ENCODE data around the gene DES.
"Not testable (repeated sequence)": the region's sequence is repeated elsewhere in the genome, so short reads cannot be mapped to it uniquely, and the experiment has no call there.

Gene DES

DNA sequence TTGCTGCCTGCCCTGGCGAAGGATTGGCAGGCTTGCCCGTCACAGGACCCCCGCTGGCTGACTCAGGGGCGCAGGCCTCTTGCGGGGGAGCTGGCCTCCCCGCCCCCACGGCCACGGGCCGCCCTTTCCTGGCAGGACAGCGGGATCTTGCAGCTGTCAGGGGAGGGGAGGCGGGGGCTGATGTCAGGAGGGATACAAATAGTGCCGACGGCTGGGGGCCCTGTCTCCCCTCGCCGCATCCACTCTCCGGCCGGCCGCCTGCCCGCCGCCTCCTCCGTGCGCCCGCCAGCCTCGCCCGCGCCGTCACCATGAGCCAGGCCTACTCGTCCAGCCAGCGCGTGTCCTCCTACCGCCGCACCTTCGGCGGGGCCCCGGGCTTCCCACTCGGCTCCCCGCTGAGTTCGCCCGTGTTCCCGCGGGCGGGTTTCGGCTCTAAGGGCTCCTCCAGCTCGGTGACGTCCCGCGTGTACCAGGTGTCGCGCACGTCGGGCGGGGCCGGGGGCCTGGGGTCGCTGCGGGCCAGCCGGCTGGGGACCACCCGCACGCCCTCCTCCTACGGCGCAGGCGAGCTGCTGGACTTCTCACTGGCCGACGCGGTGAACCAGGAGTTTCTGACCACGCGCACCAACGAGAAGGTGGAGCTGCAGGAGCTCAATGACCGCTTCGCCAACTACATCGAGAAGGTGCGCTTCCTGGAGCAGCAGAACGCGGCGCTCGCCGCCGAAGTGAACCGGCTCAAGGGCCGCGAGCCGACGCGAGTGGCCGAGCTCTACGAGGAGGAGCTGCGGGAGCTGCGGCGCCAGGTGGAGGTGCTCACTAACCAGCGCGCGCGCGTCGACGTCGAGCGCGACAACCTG, at the start of gene DES:
TSS of gene DES (plus strand) at position 223 of the 857 bp plus-strand sequence. CDS start at position 309, 86 bp downstream.
- DNase-seq (ENCODE audit: low spot score) = no peak

DNA sequence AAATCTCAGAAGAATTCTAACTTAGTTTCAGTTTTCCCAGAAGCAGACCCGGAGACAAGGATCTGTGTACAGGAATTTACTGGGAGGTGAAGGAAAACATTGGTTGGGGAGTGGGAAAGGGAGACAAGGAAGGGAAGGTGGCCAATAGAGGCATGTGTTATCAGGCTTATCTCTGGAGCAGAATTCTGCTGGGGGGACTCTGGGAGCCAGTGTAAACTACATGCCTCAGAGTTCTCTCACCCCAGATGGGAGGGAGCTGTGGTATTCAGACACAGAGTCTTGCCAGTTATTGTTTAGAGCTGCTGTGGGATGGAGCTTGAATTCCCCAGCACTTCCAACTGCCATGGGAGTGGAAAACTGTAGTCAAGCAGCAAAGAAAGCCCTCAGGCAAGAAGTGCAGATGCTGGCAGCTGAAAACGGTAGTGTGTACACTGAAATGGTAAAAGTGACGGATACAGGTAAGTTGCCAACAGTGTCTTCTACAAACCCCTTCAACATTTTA, 49.4 kb upstream of the DES start:
- no peak for DNase-seq (ENCODE audit: low spot score)

DNA sequence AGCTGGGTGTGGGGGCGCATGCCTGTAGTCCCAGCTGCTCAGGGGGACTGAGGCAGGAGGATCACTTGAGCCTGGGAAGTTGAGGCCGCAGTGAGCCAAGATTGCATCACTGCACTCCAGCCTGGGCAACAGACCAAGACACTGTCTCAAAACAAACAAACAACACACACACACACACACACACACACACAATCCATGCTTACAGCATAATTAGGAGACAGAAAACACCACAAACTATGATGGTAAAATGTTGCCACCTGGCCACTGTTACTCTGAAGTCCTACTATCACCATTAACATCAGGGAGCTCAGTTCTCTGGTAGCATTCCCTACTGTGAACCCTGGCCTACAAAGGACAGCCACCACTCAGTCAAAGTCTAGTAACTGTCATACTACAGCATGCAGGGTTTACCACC, 48.7 kb upstream of the DES start:
- DNase-seq (ENCODE audit: low spot score) = no peak

DNA sequence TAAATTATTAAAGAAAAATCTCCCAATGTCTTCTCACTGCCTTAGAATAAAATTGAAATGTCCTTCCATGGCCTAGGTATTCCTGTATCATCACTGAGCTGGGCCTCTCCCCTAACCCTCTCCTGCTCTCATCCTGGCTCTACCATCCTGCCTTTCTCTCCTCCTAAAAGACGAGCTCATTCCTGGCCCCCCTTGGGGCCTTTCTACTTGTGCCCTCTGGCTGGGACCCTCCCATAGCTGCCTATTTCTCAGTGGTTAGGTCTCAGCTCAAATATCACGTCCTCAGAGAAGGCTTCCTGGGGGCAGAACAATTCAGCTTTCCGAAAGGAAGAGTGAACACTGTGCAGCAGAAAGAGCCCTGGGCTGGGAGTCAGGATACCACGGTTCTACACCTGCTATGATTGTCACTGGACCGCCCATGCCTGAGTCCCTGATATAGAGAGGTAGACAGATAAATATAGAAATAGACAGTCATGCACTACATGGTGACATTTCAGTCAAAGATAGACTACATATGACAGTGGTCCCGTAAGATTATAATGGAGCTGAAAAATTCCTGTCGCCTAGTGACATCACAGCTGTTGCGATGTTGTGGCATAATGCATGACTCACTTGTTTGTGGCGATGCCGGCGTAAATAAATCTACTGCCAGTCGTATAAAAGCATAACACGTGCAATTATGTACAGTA, 39.9 kb upstream of the DES start:
- no peak for DNase-seq (ENCODE audit: low spot score)

GRCh38 chr2:219380926-219381325, 37.3 kb upstream of the DES start:
- no peak for DNase-seq (ENCODE audit: low spot score)

GRCh38 chr2:219381448-219381847, 36.7 kb upstream of the DES start:
- DNase-seq (ENCODE audit: low spot score) = no peak

DNA sequence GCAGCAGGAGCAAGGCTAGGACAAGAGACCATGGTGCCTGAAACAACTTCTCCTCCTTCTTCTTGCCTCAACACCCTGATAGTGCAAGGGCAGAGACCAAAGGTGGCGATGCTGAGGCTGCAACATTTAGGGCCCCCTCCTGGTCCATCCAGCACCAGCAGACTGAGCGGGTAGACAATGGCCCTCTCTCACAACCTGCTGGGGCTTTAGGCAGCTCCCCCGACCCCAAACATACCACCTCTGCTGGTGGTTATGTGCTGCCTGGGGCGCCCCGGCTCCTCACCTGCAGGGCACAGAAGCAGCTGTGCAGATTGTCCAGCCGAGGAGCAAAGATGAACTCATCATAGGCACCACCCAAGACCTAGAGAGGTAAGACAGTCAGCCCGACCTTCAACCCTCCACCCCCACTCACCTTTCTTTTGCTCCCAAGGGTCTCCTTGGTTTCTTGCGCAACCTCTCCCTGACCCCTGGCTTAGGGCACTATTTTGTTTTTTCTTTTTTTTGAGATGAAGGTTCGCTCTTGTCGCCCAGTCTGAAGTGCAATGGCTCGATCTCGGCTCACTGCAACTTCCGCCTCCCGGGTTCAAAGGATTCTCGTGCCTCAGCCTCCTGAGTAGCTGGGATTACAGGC, 34.0 kb upstream of the DES start:
- no peak for DNase-seq (ENCODE audit: low spot score)

DNA sequence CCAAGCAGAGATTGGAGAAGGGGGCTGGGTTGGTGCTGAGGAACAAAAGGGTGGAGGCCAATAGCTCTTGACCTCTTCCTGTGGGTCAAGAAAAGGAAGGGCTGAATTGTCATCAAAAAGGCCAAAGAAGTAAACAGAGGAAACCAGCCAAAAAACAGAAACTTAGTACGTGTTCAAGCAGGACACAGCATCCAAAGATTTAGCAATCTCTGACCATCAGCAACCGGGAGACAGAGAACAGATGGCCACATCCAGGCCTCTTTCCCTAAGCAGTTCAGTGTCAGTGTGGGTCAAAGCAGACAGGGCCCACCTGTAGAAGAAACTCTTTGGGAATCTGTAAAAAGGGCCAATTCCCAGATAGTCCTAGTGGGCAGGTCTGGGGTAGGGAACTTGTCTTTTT, 33.3 kb upstream of the DES start:
- DNase-seq (ENCODE audit: low spot score) = no peak

DNA sequence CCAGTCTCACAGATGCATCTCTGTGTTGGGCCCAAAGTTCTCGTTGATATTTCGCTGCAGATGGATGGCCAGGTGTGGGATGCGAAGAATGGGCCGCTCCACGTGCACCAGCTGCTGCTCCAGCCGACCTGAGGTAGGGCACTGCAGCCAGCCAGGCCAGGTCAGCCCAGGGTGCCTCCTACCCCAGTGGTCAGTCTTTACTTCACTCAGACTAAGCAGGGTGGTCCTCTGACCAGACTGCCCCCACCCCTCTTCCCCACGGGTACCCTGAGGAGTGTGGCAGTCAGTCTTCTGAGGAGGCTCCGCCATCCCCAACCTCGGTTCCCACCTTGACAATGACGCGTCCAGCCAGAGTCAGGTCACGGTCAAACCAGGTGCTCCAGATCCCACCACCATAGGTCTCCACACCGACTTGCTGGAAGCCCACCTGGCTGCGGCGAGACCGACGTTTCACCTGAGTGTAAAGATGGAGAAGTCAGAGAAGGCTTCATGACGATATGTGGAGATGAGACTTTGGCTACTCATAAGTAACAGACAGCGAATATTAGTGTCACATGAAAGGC, 32.1 kb upstream of the DES start:
- no peak for DNase-seq (ENCODE audit: low spot score)

DNA sequence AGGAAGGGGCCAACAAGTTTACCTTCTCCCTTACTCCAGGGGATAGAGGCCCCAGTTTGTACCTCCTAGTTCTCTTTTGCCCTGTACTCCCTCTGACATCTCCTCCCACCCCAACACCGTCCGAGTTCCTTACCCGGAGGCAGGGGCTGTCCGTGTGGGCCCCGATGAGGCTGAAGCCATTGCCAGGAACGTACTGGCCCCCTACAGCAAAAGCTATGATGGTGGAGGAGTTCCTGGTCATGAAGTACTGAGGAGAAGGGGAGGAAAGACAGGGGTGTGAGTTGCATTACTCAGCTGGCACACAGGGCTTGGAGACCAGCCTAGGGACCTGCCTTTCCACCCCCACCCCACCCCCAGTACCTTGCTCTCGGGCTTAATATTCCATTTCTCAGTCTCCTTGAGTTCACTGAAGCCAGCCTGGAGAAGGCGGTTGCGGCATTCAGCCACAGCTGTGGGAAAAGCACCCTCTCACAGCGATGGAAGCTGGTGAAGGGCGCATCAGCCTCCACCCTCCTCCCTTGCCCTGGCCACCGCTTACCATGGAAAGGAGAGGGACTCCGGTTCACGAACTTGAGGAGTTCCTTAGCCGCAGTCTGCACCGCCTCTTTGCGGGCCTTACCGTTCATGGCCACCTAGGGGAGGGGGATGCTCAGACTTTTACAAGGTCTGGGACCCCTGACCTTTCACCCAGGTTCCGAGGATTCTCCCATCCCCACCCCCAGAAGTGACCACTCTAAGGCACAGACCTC, 31.5 kb upstream of the DES start:
- DNase-seq (ENCODE audit: low spot score) = no peak

GRCh38 chr2:219387306-219388120, 30.7 kb upstream of the DES start, which contains the start of gene DNPEP:
DNPEP (minus strand) TSS chr2:219387912; CDS start chr2:219387794, 118 bp downstream.
- no peak for DNase-seq (ENCODE audit: low spot score)

DNA sequence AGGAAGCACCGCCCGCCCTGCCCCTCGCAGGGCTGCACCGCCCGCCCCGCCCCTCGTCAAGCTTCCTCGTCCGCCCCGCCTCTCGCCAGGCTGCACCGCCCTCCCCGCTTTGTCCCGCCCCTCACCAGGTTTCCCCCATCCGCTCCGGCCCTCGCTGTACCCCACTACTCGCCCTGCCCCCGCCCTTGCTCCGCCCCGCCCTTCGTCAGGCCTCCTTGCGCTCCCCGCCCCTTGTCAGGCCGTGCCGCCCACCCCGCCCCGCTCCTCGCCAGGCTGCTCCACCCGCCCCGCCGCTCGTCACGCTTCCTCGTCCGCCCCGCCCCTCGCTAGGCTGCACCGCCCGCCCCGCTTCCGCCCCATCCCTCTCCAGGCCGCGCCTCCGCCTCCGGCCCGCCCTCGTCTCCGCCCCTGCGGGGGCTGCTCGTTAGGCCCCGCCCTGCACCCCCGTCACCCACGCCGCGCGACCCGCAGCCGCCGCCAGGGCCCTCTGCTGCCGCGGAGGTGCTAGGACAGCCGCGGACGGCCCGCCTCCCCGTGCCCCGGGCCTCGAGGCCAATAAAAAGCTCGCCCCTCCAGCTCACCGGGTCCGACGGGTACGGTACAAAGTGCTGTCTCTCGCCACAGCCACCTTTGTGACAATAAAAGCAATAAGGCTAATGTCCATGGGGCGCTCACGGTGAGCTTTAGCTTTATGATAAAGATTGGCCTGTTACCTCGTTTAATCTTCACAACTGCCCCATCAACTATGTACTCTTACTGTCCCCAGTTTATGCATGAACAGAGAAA, 29.9 kb upstream of the DES start:
- peak; percentile 99 for DNase-seq (ENCODE audit: low spot score)

GRCh38 chr2:219388907-219389156, 29.3 kb upstream of the DES start:
- no peak for DNase-seq (ENCODE audit: low spot score)

GRCh38 chr2:219392754-219393153, 25.4 kb upstream of the DES start:
- DNase-seq (ENCODE audit: low spot score) = no peak

- DNase-seq (ENCODE audit: low spot score) = not testable (repeated sequence)
These were observed 23.1 kb upstream of the DES start for GRCh38 chr2:219395056-219395455.

GRCh38 chr2:219395609-219396008, 22.6 kb upstream of the DES start:
- no peak for DNase-seq (ENCODE audit: low spot score)

DNA sequence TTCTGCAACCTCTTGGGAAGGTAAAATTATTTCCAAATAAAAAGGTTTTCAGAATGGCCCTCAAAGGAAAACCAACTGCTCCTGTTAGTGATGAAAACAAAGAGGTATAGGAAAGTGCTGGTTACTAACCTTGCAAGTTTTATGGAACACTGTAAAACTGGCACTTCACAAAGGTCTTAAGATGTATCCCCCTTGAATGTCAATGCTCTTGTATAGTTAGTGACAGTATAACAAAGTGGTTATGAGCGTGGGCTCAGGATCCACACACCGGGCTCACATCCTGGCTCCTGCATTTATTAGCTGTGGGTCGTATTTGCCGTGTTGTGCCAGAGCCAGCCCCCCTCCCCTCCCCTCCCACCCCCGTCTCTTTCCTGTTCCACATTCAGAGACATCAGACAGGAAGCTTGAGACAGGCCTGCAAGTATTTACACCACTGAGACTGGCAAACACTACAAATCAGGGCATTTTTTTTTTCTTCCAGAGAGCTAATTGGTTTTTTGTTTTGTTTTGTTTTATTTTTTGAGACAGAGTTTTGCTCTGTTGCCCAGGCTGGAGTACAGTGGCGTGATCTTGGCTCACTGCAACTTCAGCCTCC, 21.2 kb upstream of the DES start:
- peak; percentile 26 for DNase-seq (ENCODE audit: low spot score)

GRCh38 chr2:219398721-219399363, 19.3 kb upstream of the DES start:
- no peak for DNase-seq (ENCODE audit: low spot score)
